ENCODE results near the gene THRB.
"Not testable (repeated sequence)": the region's sequence is repeated elsewhere in the genome, so short reads cannot be mapped to it uniquely, and the experiment has no call there.

Gene THRB

GRCh38 chr3:24440760-24441464 is 53.7 kb downstream of the THRB start:
- no peak for DNase-seq

GRCh38 chr3:24439021-24439420 is 55.6 kb downstream of the THRB start:
- no peak for DNase-seq

- DNase-seq = no peak
Observed at GRCh38 chr3:24437326-24437725, 57.3 kb downstream of the THRB start.

GRCh38 chr3:24435584-24435983 is 59.1 kb downstream of the THRB start:
- no peak for DNase-seq

- DNase-seq = no peak
Observed at GRCh38 chr3:24434651-24435050, 60.0 kb downstream of the THRB start.

- DNase-seq = no peak
Observed at GRCh38 chr3:24433838-24434591, 60.6 kb downstream of the THRB start.

- no peak for DNase-seq
Observed at GRCh38 chr3:24432989-24433388, 61.7 kb downstream of the THRB start.

- DNase-seq = no peak
Observed at GRCh38 chr3:24428481-24428880, 66.2 kb downstream of the THRB start.

- DNase-seq = no peak
Observed at GRCh38 chr3:24426896-24427295, 67.8 kb downstream of the THRB start.

- DNase-seq = not testable (repeated sequence)
Observed at GRCh38 chr3:24420829-24421228, 73.8 kb downstream of the THRB start.

GRCh38 chr3:24420224-24420623 is 74.4 kb downstream of the THRB start:
- DNase-seq = no peak

- DNase-seq = no peak
Observed at GRCh38 chr3:24419067-24419791, 75.4 kb downstream of the THRB start.

- no peak for DNase-seq
Observed at GRCh38 chr3:24417730-24418129, 76.9 kb downstream of the THRB start.

- no peak for DNase-seq
Observed at GRCh38 chr3:24416224-24416623, 78.4 kb downstream of the THRB start.

GRCh38 chr3:24415824-24416223 is 78.8 kb downstream of the THRB start:
- no peak for DNase-seq

GRCh38 chr3:24413662-24414061 is 81.0 kb downstream of the THRB start:
- not testable (repeated sequence) for DNase-seq

- no peak for DNase-seq
Observed at GRCh38 chr3:24410860-24411259, 83.8 kb downstream of the THRB start.

GRCh38 chr3:24407980-24408680 is 86.5 kb downstream of the THRB start:
- no peak for DNase-seq

- no peak for DNase-seq
Observed at GRCh38 chr3:24406900-24407299, 87.8 kb downstream of the THRB start.

GRCh38 chr3:24405057-24405456 is 89.6 kb downstream of the THRB start:
- DNase-seq = no peak

- DNase-seq = no peak
Observed at GRCh38 chr3:24401811-24402185, 92.9 kb downstream of the THRB start.

GRCh38 chr3:24401090-24401810 is 93.4 kb downstream of the THRB start:
- DNase-seq = no peak

- no peak for DNase-seq
Observed at GRCh38 chr3:24400450-24400849, 94.2 kb downstream of the THRB start.

Measured in cortex of kidney (tissue), 1 donor.